Colonic mucosa (tissue), 4 donors: Measurements from ENCODE around the gene DIPK1B. TPM values are rescaled to one million over a fixed set of nuclear protein-coding genes. Genes with fewer than 3 reads are reported as not detected.
A peak's percentile ranks its signal among the peaks of the same experiment; 100 is the strongest.

Experiments
- DNase-seq: peaks from one replicate; pipeline ENCODE4 v3.0.0-alpha.2; 2020
- H3K27ac ChIP-seq: fragments of 200-600 bp; one replicate; pipeline ENCODE4 v1.8.0; 2021
- H3K27me3 ChIP-seq: fragments of 200-600 bp; one replicate; pipeline ENCODE4 v1.8.0; 2021
- H3K36me3 ChIP-seq: fragments of 200-600 bp; one replicate; pipeline ENCODE4 v1.8.0; 2021
- H3K4me1 ChIP-seq: fragments of 200-600 bp; one replicate; pipeline ENCODE4 v1.8.0; 2021; ENCODE audit warnings: mild to moderate bottlenecking
- H3K4me3 ChIP-seq: fragments of 200-600 bp; one replicate; pipeline ENCODE4 v1.8.0; 2021
- H3K9ac ChIP-seq, 2 donors: one replicate each; pipeline ENCODE4 v1.7.0; 2013; ENCODE audit warnings: control low read depth in 2 of 2, low read depth in 2 of 2, low read length in 2 of 2
- H3K9me3 ChIP-seq: fragments of 200-600 bp; one replicate; pipeline ENCODE4 v1.8.0; 2021
- CTCF ChIP-seq: fragments of 200-600 bp; IDR thresholded peaks from one replicate; pipeline ENCODE4 v1.8.0; 2022; ENCODE audit warnings: antibody characterized with exemption, mild to moderate bottlenecking
- intact Hi-C: fragments of 100-400 bp; cut with DNase I; formaldehyde crosslinking; loops from one replicate; pipeline ENCODE4 v1.14.1; 2022
- total RNA-seq, 2 donors: library from RNA; stranded (reverse); fragmentation: NEBNext Ultra II Directional in 1 of 2; extraction: Animal tissue kit (Norgen Biotek cat#: 25700) in 1 of 2; gene quantifications; one replicate each; pipeline ENCODE4 v1.2.1, GENCODE V29; 2021
- donor health status: healthy.
- donor health status: DM: no; HTN: no; CAD: no.
- donor health status: DM: no; HTN: no; CAD: no.

Gene DIPK1B
- total RNA-seq, 2 donors from 2014 or later: 0.82 to 2.8 TPM

- intact Hi-C loops: no loop called here
- TF ChIP-seq CTCF: no peak
- H3K4me3 ChIP-seq: no peak overlapping the region
- H3K36me3 ChIP-seq: no peaks in the 10 kb centered on the region
- peak overlapping the region in 1 of 2 donors; percentile 26 for H3K9ac ChIP-seq
- no peaks in the 10 kb centered on the region for H3K9me3 ChIP-seq
- H3K27ac ChIP-seq: no peak overlapping the region
- H3K4me1 ChIP-seq: no peaks in the 10 kb centered on the region
- peaks cover 4% of the 10 kb centered on the region for H3K27me3 ChIP-seq
- peak; percentile 93 for DNase-seq
Observed at GRCh38 chr9:136674786-136675349, 37.5 kb upstream of the DIPK1B start.

GRCh38 chr9:136675477-136676296, 36.7 kb upstream of the DIPK1B start:
- Histone ChIP-seq H3K4me3 (no peak overlapping the region), H3K27ac (no peak overlapping the region), H3K27me3 (no peaks in the 10 kb centered on the region), H3K9ac (peak overlapping the region in 1 of 2 donors; percentile 5), H3K9me3 (no peaks in the 10 kb centered on the region), H3K36me3 (no peaks in the 10 kb centered on the region), H3K4me1 (no peaks in the 10 kb centered on the region)
- intact Hi-C loops: no loop called here
- TF ChIP-seq CTCF: no peak
- peak; percentile 68 for DNase-seq

- Histone ChIP-seq H3K27me3 (no peaks in the 10 kb centered on the region), H3K9ac (no peak overlapping the region), H3K27ac (no peak overlapping the region), H3K9me3 (no peaks in the 10 kb centered on the region), H3K4me1 (no peaks in the 10 kb centered on the region), H3K4me3 (no peak overlapping the region), H3K36me3 (no peaks in the 10 kb centered on the region)
- intact Hi-C loops: no loop called here
- DNase-seq: no peak
- no peak for TF ChIP-seq CTCF
Observed at GRCh38 chr9:136676297-136676794, 36.0 kb upstream of the DIPK1B start.

GRCh38 chr9:136676920-136677686, 35.3 kb upstream of the DIPK1B start:
- Histone ChIP-seq H3K27ac (no peak overlapping the region), H3K9me3 (no peaks in the 10 kb centered on the region)

More at GRCh38 chr9:136676920-136677686, 35.3 kb upstream of the DIPK1B start:
- H3K9ac ChIP-seq: no peak overlapping the region
- H3K4me3 ChIP-seq: no peak overlapping the region
- no peak for TF ChIP-seq CTCF
- DNase-seq: no peak
- intact Hi-C loops: no loop called here
- no peaks in the 10 kb centered on the region for H3K4me1 ChIP-seq
- no peaks in the 10 kb centered on the region for H3K36me3 ChIP-seq
- no peaks in the 10 kb centered on the region for H3K27me3 ChIP-seq
